Adrenal gland (tissue), 12 donors: Measurements from ENCODE around the gene LPP. TPM values are rescaled to one million over a fixed set of nuclear protein-coding genes. Genes with fewer than 3 reads are reported as not detected.

Experiments
- DNase-seq, 7 donors: peaks; one replicate each; pipeline ENCODE4 v3.0.0-alpha.2; 2019 to 2020
- H3K27ac ChIP-seq, 5 donors: fragments of 200-600 bp; sonication (generic) in 4 of 5; 1 replicate in 3 of 5; 2 replicates in 2 of 5; pipeline versions ENCODE4 v1.5.1 to v1.8.0; 2016 to 2020; ENCODE audit warnings: mild to moderate bottlenecking in 1 of 5
- H3K27me3 ChIP-seq: fragments of 200-600 bp; 2 replicates; pipeline ENCODE4 v1.8.0; 2021
- H3K36me3 ChIP-seq, 2 donors: fragments of 200-600 bp; replicated peaks in 1 of 2; 1 replicate in 1 of 2; 2 replicates in 1 of 2; pipeline versions ENCODE4 v1.5.1 to v1.8.0; 2018 to 2022
- H3K4me1 ChIP-seq, 2 donors: fragments of 200-600 bp; replicated peaks in 1 of 2; 1 replicate in 1 of 2; 2 replicates in 1 of 2; pipeline versions ENCODE4 v1.5.1 to v1.8.0; 2018 to 2021
- H3K4me3 ChIP-seq, 4 donors: fragments of 200-600 bp; sonication (generic) in 3 of 4; one replicate each; pipeline ENCODE4 v1.5.1; 2016 to 2018
- H3K9me3 ChIP-seq, 3 donors: fragments of 200-600 bp; sonication (generic) in 1 of 3; replicated peaks in 1 of 3; 1 replicate in 2 of 3; 2 replicates in 1 of 3; pipeline versions ENCODE4 v1.5.1 to v1.8.0; 2016 to 2021
- CTCF ChIP-seq, 6 experiments: fragments of 450-650 bp in 4 of 6; fragments of 200-600 bp in 2 of 6; sonication (generic) in 1 of 6; IDR thresholded peaks; 1 replicate in 5 of 6; 2 replicates in 1 of 6; pipeline versions ENCODE4 v1.5.1 to v1.8.0; 2016 to 2021; ENCODE audit warnings: antibody characterized with exemption in 6 of 6, mild to moderate bottlenecking in 2 of 6, moderate library complexity in 1 of 6
- POLR2A ChIP-seq, 2 donors: fragments of 450-650 bp; IDR thresholded peaks; one replicate each; pipeline ENCODE4 v1.6.1; 2017; ENCODE audit warnings: antibody characterized with exemption in 2 of 2, mild to moderate bottlenecking in 2 of 2, moderate library complexity in 1 of 2
- WGBS, 4 donors: extraction: QIAGEN DNeasy Blood & Tissue Kit in 2 of 4; methylation state at CpG; one replicate each; pipeline versions ENCODE4 v1.1.5 to v1.1.7; 2013 to 2017; 5-methylcytosine and 5-hydroxymethylcytosine counted together
- intact Hi-C, 2 donors: fragments of 100-400 bp; cut with DNase I; formaldehyde crosslinking; loops; one replicate each; pipeline versions ENCODE4 v1.14.1 to v1.15.0; 2022 to 2023
- polyA plus RNA-seq, 3 donors: library from polyadenylated mRNA; stranded (reverse); fragments of 200-250 nt in 2 of 3; fragments of 350-450 nt in 1 of 3; fragmentation: Illumina TruSeq in 1 of 3; extraction: RNeasy Lipid Tissue Mini Kit (QIAGEN cat#74804) in 1 of 3; gene quantifications; one replicate each; pipeline ENCODE4 v1.2.3, GENCODE V29; 2013 to 2014
- total RNA-seq, 9 donors: library from RNA; depleted of rRNA in 4 of 9; stranded (reverse); fragments of >200 nt in 4 of 9; fragments of 120-200 nt in 1 of 9; fragmentation: NEBNext Ultra II Directional in 1 of 9; extraction: Animal tissue kit (Norgen Biotek cat#: 25700) in 1 of 9; gene quantifications; one replicate each; pipeline versions ENCODE4 v1.1.0 to v1.2.4, GENCODE V29; 2013 to 2023
- donor health status: healthy with polysubstance abuse.
- donor health status: Bipolar disorder and iron deficiency.
- donor health status: DM: yes; HTN: yes; CAD: no.
- donor health status: DM: no; HTN: no; CAD: no.
- donor health status: DM: no; HTN: no; CAD: no.
- donor health status: DM: yes; HTN: yes; CAD: no.

The LPP gene
- total and polyA plus RNA-seq, 12 donors: 7.0 to 170 (median 101) TPM

DNA sequence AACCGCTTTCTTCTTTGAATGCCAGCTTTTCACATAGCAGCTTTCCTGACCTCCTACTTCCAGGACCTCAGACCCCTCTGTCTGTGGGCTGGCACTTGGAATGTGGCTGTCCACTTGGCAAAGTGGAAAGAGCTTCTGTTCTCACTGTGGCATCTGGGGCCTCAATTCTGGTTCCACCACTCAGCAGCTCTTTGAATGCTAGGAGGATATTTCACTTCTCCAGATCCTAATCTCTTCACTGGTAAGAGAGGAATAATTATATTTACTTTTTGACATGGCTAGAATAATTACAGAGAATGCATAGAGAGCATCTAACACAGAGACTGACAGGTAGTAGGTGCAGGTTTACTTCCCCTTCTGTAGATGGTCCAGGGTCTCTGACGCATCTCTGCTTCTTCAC, 405.9 kb downstream of the LPP start:
- H3K4me1 ChIP-seq: peaks cover 6 to 27% of the 10 kb centered on the region in 2 donors

DNA sequence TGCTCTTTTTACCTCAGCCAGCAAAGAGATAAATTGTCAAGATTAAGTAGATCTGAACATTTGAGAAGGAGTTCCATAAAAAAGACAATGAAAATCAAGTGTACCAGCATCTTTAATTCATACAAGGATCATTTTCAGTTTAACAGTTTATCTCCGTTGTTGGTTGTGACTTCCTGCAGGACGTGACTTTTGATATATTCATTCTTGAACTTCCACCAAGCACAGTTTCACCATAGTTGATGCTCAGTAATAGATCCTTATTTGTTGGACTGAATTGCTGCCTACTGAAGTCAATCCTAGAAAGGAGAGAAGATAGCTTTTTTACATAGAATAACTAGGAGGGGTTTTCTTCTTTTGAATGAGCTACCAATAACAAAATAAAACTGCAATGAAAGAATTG, 408.2 kb downstream of the LPP start:
- TF ChIP-seq CTCF (IDR thresholded peaks at IDR 0.05) (no peak), POLR2A (IDR thresholded peaks at IDR 0.05) (no peak)
- Histone ChIP-seq H3K4me3 (no peak overlapping the region), H3K36me3 (no peaks in the 10 kb centered on the region), H3K4me1 (peaks cover 6 to 27% of the 10 kb centered on the region in 2 donors), H3K27ac (no peak overlapping the region), H3K9me3 (no peaks in the 10 kb centered on the region), H3K27me3 (no peaks in the 10 kb centered on the region)
- DNase-seq: no peak
- 3 to 26% (median 8%) methylated on average over 2 of the region's 2 CpGs for WGBS, 4 donors
- intact Hi-C loops: no loop called here

More for the DNA sequence above, 405.9 kb downstream of the LPP start:
- intact Hi-C loops: no loop called here
- Histone ChIP-seq H3K9me3 (no peaks in the 10 kb centered on the region), H3K4me3 (no peak overlapping the region), H3K27ac (no peak overlapping the region), H3K27me3 (no peaks in the 10 kb centered on the region), H3K36me3 (no peaks in the 10 kb centered on the region)
- no peak for DNase-seq
- WGBS, 4 donors: 94 to 100% (median 96%) methylated on average over 2 of the region's 2 CpGs
- TF ChIP-seq CTCF (IDR thresholded peaks at IDR 0.05) (no peak), POLR2A (IDR thresholded peaks at IDR 0.05) (no peak)

- peaks cover 0 to 3% of the 10 kb centered on the region in 2 donors for H3K4me1 ChIP-seq
- intact Hi-C loops: no loop called here
Measured at GRCh38 chr3:188567478-188568195, 413.7 kb downstream of the LPP start.

GRCh38 chr3:188568736-188569135, 414.8 kb downstream of the LPP start:
- no peak overlapping the region for H3K27ac ChIP-seq
- intact Hi-C loops: no loop called here

More at GRCh38 chr3:188567478-188568195, 413.7 kb downstream of the LPP start:
- no peak for TF ChIP-seq POLR2A (IDR thresholded peaks at IDR 0.05)
- TF ChIP-seq CTCF (IDR thresholded peaks at IDR 0.05): no peak
- Histone ChIP-seq H3K27me3 (no peaks in the 10 kb centered on the region), H3K36me3 (no peaks in the 10 kb centered on the region), H3K4me3 (no peak overlapping the region), H3K27ac (no peak overlapping the region), H3K9me3 (no peaks in the 10 kb centered on the region)
- no peak for DNase-seq
- WGBS, 4 donors: 87 to 97% (median 92%) methylated on average over 3 of the region's 3 CpGs

More at GRCh38 chr3:188568736-188569135, 414.8 kb downstream of the LPP start:
- Histone ChIP-seq H3K4me1 (no peaks in the 10 kb centered on the region), H3K36me3 (no peaks in the 10 kb centered on the region), H3K4me3 (no peak overlapping the region), H3K27me3 (no peaks in the 10 kb centered on the region), H3K9me3 (no peaks in the 10 kb centered on the region)
- TF ChIP-seq POLR2A (IDR thresholded peaks at IDR 0.05) (no peak), CTCF (IDR thresholded peaks at IDR 0.05) (no peak)
- DNase-seq: no peak
- 88 to 90% (median 89%) methylated on average over 3 of the region's 3 CpGs for WGBS, 4 donors
